CD4-positive, alpha-beta T cell treated with Interleukin-4 for 1 hour (primary cell): ENCODE results near the gene TAB2.

Experiments used
- DNase-seq, 2 donors: peaks; one replicate each; pipeline ENCODE4 v3.0.0-alpha.2; 2020 to 2022

Gene TAB2

DNA sequence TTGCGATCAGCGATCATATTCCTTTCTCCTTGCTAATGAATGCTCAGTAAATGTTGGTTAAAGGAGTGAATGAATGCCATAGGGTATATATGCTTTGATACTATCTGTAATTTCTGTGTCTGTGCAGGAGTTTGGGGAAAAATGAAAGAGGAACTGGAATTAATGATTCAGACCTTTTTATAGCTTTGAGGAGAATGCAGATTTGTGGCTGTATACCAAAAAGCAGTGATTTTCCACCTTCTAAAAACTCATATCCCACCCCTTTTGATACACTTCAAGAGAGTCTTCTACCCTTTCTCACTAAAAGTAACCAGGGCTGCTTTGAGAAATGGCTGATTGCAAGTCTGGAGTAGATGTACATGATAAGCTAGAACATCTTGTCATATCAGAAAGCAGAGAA, 56.0 kb downstream of the TAB2 start:
- DNase-seq, result no peak

GRCh38 chr6:149379977-149380376, 62.5 kb downstream of the TAB2 start:
- no peak for DNase-seq

DNA sequence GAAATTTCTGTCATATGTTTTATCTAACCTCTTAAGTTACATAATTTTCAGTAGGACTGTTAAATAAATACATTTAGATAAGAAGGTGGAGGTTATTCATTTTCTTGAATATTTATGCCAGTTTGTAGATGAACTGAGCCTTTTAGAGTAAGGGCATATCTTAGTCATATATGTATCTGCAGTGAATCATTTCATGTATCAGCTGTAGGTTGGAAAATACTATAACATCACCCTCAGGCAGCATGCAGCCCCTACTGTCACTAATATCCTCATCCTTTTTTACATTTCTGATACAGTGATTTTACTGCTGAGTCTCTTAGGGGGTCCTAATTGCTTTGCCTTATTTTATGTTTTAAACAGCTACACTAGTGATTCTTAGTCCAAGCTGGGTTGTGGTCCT, 63.0 kb downstream of the TAB2 start:
- no peak for DNase-seq

GRCh38 chr6:149383371-149383770, 65.9 kb downstream of the TAB2 start:
- DNase-seq, result no peak

DNA sequence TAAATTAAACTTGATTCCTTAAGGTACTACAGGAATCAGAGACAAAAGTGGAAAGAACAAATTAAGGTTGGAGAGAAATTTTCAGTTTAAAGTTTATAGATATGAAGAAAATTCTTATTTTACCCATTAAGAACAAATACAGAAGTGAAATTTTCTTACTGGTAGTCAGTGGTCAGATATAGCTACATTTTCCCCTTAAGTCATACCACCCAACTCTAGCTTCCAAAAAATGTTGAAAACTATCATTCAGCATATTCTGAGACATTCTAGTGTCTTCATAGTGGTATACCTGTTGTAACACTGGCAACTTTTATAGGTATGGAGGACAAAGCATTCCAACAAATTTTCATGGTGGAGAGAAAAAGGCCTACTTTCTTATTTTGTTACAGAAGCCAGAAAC, 67.0 kb downstream of the TAB2 start:
- no peak for DNase-seq

DNA sequence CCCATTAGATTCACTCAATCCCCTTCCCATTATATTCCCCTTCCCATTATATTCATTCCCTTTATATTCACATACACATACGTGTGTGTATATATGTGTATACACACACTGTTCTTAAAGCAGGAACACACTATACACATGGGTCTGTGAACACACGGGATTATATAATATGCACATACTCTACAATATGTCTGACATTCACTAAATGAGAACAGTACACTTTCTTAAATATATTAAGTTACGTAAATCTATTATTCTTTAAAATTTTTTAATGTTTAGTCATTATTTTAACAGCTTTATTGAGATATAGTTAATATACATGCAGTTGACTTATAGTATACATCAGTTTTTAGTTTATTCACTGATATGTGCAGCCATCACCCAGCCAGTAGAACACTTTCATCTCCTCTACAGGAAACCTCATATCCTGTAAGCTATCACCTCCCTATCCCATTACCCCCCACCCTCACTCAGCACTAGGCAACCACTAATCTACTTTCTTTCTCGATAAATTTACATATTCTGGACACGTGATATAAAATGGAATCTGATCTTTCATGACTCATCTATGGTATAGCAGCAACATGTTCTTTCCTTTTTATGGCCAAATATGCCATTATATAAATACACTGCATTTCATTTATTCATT, 68.6 kb downstream of the TAB2 start:
- DNase-seq, result no peak

GRCh38 chr6:149387779-149388512, 70.4 kb downstream of the TAB2 start:
- DNase-seq, result no peak

GRCh38 chr6:149389509-149390297, 72.2 kb downstream of the TAB2 start:
- no peak for DNase-seq

DNA sequence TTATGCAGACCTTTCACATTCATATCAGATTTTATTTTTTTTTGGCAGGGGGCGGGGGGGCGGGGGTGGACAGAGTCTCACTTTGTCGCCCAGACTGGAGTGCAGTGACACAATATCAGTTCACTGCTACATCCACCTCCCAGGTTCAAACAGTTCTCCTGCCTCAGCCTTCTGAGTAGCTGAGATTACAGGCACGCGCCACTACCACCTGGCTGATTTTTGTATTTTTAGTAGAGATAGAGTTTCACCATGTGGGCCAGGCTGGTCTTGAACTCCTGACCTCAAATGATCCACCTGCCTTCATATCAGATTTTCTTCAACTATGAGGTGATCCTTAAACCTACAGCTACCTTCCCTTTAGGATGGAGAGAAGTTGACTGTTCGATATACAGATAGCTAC, 74.6 kb downstream of the TAB2 start:
- no peak for DNase-seq

GRCh38 chr6:149392535-149392934, 75.0 kb downstream of the TAB2 start:
- no peak for DNase-seq

GRCh38 chr6:149393002-149393679, 75.6 kb downstream of the TAB2 start:
- peak in 1 of 2 donors; percentile 18 for DNase-seq

- DNase-seq, result no peak
These were observed 77.7 kb downstream of the TAB2 start for GRCh38 chr6:149395185-149395584.

GRCh38 chr6:149397384-149397783, 79.9 kb downstream of the TAB2 start:
- DNase-seq, result no peak

GRCh38 chr6:149400050-149400449, 82.5 kb downstream of the TAB2 start, which contains the start of gene SUMO4:
SUMO4 (plus strand) TSS chr6:149400262; CDS start chr6:149400392, 130 bp downstream.
- DNase-seq, result no peak

DNA sequence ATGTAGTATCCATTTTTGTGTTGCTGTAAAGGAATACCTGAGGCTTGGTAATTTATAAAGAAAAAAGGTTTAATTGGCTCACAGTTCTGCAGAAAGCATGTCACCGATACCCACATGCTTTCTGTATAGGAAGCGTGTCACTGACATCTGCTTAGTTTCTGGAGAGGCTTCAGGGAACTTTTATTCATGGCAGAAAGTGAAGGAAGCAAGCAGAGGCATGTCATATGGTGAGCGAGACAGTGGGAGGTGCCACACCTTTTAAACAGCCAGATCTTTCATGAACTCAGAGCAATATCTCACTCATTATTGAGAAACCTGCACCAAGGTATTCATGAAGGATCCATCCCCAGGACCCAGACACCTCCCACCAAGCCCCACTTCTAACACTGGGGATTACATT, 86.0 kb downstream of the TAB2 start:
- DNase-seq, result no peak

- DNase-seq, result no peak
These were observed 88.6 kb downstream of the TAB2 start for GRCh38 chr6:149405823-149406765.

DNA sequence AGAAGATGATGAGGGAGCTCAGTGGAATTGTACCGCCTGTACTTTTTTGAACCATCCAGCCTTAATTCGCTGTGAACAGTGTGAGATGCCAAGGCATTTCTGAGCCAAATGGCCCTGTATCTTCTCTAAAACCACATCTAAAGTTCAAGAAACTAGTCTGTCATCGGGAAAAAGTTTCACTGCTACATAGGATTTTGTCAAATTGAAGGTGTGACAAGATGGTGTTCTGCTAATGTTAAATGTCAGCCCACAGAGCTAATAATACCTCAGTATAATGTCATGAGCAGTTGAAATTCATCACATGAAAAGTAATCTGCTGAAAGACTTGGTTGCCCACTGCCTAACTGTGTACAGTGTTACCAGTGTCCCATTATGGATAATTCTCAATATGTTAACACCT, 92.1 kb downstream of the TAB2 start:
- DNase-seq, result no peak

- DNase-seq, result no peak
These were observed 93.0 kb downstream of the TAB2 start for GRCh38 chr6:149410557-149410956.

DNA sequence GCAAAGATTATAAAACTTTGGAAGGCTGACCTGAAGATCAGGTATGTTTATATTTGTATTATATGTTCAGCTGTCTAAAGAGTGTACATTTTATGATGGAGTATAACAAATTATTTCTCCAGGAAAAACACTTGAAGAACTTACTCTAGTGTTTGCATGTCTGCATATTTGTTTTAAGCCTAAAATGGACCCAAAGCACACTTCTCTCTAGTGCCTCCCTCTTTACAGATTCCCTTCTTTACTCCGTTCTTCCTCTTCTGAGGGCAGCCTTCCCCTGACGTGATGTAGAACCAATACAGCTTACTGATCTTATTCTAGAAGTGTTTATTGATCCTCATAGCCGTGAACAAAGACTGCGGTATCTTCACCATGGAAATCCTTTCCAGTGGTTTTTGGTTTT, 96.5 kb downstream of the TAB2 start:
- DNase-seq, result no peak

DNA sequence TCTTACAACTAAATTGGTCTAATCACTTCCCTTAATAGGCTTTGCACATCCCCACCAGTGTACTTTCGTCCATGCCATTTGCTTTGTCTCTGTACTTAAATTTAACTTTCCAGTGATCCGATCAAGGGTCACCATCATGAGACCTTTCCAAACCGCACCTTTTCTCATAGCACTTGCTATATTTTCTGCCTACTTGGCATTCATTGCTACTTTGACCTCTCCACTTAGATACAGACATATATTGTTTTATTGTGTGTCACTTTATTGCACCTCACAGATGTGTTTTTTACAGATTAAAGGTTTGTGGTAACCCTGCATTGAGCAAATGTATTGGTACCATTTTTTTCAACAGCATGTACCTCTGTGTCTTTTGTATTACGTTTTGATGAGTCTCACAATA, 97.3 kb downstream of the TAB2 start:
- DNase-seq, result no peak

- DNase-seq, result no peak
These were observed 102.3 kb downstream of the TAB2 start for GRCh38 chr6:149419696-149420404.
